ENCODE measurements around the gene KDM2B.

DNA sequence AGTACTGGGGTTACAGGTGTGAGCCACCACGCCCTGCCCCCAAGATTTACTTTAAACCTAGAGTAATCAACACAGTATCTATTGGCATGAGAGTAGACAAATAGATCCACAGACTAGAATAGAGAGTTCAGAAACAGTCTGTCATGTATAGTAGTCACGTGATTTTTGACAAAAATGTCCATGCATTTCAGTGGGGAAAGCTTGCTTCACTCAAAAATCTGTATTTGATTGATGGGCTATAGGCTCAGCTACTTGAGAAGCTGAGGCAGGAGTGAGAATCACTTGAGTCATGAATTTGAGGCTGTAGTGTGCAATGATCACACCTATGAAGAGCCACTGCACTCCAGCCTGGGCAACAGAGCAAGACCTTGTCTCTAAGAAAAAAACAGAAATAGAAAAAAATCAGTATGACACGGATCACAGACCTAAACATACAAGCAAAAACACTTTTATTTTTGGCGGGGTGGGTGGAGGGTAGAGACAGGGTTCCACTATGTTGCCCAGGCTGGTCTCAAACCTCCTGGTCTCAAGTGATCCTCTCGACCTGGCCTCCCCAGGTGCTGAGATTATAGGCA is 37.9 kb upstream of the KDM2B start:
- TF ChIP-seq, protein P1, sequence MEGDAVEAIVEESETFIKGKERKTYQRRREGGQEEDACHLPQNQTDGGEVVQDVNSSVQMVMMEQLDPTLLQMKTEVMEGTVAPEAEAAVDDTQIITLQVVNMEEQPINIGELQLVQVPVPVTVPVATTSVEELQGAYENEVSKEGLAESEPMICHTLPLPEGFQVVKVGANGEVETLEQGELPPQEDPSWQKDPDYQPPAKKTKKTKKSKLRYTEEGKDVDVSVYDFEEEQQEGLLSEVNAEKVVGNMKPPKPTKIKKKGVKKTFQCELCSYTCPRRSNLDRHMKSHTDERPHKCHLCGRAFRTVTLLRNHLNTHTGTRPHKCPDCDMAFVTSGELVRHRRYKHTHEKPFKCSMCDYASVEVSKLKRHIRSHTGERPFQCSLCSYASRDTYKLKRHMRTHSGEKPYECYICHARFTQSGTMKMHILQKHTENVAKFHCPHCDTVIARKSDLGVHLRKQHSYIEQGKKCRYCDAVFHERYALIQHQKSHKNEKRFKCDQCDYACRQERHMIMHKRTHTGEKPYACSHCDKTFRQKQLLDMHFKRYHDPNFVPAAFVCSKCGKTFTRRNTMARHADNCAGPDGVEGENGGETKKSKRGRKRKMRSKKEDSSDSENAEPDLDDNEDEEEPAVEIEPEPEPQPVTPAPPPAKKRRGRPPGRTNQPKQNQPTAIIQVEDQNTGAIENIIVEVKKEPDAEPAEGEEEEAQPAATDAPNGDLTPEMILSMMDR (IDR thresholded peaks at IDR 0.05; ENCODE audit: low read depth, low read length), result no peak
- TF ChIP-seq POLR2A (IDR thresholded peaks at IDR 0.05; ENCODE audit: extremely low read depth, insufficient read length), result no peak

All from NB4 (cell line).